Measurements from ENCODE around the gene PCSK5.

- TF ChIP-seq CTCF (optimal IDR thresholded peaks at IDR 0.05 in 1 of 3, IDR thresholded peaks at IDR 0.05 in 1 of 3, conservative IDR thresholded peaks at IDR 0.05 in 1 of 3; ENCODE audit: extremely low read depth in 1 of 3, insufficient read depth in 2 of 3, low read length in 3 of 3) (no peak), EZH2 (IDR thresholded peaks at IDR 0.05; ENCODE audit: low read length) (no peak)
These were observed 223.7 kb downstream of the PCSK5 start for GRCh38 chr9:76114144-76114543.
